Activated B cell treated with CpG ODN at 0.5 μM for 24 hours (primary cell): ENCODE results near the gene NUP85. TPM values are rescaled to one million over a fixed set of nuclear protein-coding genes. Genes with fewer than 3 reads are reported as not detected.
A peak's percentile ranks its signal among the peaks of the same experiment; 100 is the strongest.

Experiments
- ATAC-seq: fragments of 200-7000 bp; cut with Tn5 transposase; one replicate; pipeline ENCODE4 v1.10.0; 2021; ENCODE audit warnings: low read depth, mild to moderate bottlenecking, moderate library complexity
- CTCF ChIA-PET: fragments of 350-600 bp; sonication (Branson Sonifier 250); formaldehyde crosslinking; loops from one replicate; lab custom pipeline; 2021; ENCODE audit warnings: antibody characterized with exemption; lab: Charles Lee
- POLR2A ChIA-PET: fragments of 350-600 bp; sonication (Branson Sonifier 250); formaldehyde crosslinking; loops from one replicate; lab custom pipeline; 2021; ENCODE audit warnings: antibody characterized with exemption; lab: Charles Lee
- DNase-seq: peaks from one replicate; pipeline ENCODE4 v3.0.0; 2022
- H3K27ac Mint-ChIP-seq: one replicate; pipeline ENCODE4 v1.8.0; 2020; ENCODE audit warnings: mixed read lengths
- H3K27me3 Mint-ChIP-seq: one replicate; pipeline ENCODE4 v1.8.0; 2021; ENCODE audit warnings: mixed read lengths
- H3K36me3 Mint-ChIP-seq: one replicate; pipeline ENCODE4 v1.8.0; 2021; ENCODE audit warnings: low read depth, mixed read lengths
- H3K4me1 Mint-ChIP-seq: one replicate; pipeline ENCODE4 v1.8.0; 2021; ENCODE audit warnings: mixed read lengths
- H3K4me3 Mint-ChIP-seq: one replicate; pipeline ENCODE4 v1.8.0; 2020; ENCODE audit warnings: mild to moderate bottlenecking, mixed read lengths
- H3K9me3 Mint-ChIP-seq: one replicate; pipeline ENCODE4 v1.8.0; 2020; ENCODE audit warnings: mixed read lengths
- intact Hi-C: fragments of 100-400 bp; cut with micrococcal nuclease; formaldehyde crosslinking; loops from one replicate; pipeline ENCODE4 v1.15.1; 2024
- total RNA-seq: library from RNA; stranded (reverse); gene quantifications from 2 replicates; pipeline ENCODE4 v1.2.3, GENCODE V29; 2022
- TF ChIP-seq, protein P1 (sequence below): fragments of 200-600 bp; IDR thresholded peaks from one replicate; pipeline ENCODE4 v1.8.0; 2022; ENCODE audit warnings: antibody characterized with exemption, mild to moderate bottlenecking

The NUP85 gene
- total RNA-seq, 1 donor from 2014 or later: 103 TPM

GRCh38 chr17:75168998-75169397 lies 36.5 kb upstream of the NUP85 start:
- Mint-ChIP-seq H3K36me3 (peaks cover 58% of the 10 kb centered on the region), H3K4me3 (no peak overlapping the region), H3K27ac (no peak overlapping the region), H3K4me1 (peaks cover 8% of the 10 kb centered on the region), H3K9me3 (no peaks in the 10 kb centered on the region), H3K27me3 (no peaks in the 10 kb centered on the region)
- ATAC-seq: no peak
- TF ChIP-seq, protein P1, sequence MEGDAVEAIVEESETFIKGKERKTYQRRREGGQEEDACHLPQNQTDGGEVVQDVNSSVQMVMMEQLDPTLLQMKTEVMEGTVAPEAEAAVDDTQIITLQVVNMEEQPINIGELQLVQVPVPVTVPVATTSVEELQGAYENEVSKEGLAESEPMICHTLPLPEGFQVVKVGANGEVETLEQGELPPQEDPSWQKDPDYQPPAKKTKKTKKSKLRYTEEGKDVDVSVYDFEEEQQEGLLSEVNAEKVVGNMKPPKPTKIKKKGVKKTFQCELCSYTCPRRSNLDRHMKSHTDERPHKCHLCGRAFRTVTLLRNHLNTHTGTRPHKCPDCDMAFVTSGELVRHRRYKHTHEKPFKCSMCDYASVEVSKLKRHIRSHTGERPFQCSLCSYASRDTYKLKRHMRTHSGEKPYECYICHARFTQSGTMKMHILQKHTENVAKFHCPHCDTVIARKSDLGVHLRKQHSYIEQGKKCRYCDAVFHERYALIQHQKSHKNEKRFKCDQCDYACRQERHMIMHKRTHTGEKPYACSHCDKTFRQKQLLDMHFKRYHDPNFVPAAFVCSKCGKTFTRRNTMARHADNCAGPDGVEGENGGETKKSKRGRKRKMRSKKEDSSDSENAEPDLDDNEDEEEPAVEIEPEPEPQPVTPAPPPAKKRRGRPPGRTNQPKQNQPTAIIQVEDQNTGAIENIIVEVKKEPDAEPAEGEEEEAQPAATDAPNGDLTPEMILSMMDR: no peak
- ChIA-PET CTCF (interaction anchor here (0.6 to 8.6 kb wide), 2 partner anchors 45 to 55 kb away, joined by 3 to 192 read pairs; no protein-coding TSS in a partner anchor), POLR2A (interaction anchor here (0.6 to 1.1 kb wide), 6 partner anchors 14 to 1103 kb away, joined by 3 to 4 read pairs (median 4); partner anchors contain the start of gene JPT1)
- intact Hi-C loops: no loop called here
- DNase-seq: no peak

- H3K4me3 Mint-ChIP-seq: no peak overlapping the region
- POLR2A ChIA-PET: interaction anchor here (0.6 to 2.5 kb wide), 4 partner anchors 19 to 1573 kb away, joined by 4 to 9 read pairs (median 6); partner anchors contain the start of genes JPT1 and WBP2
- peak overlapping the region; percentile 46 for H3K27ac Mint-ChIP-seq
- no peaks in the 10 kb centered on the region for H3K27me3 Mint-ChIP-seq
- TF ChIP-seq, protein P1: no peak
- DNase-seq: no peak
- H3K4me1 Mint-ChIP-seq: peaks cover 16% of the 10 kb centered on the region
- intact Hi-C loops: no loop called here
- ATAC-seq: no peak
- CTCF ChIA-PET: interaction anchor here (1.1 to 8.6 kb wide), 3 partner anchors 28 to 59 kb away, joined by 3 to 192 read pairs (median 5); no protein-coding TSS in a partner anchor
- H3K36me3 Mint-ChIP-seq: peaks cover 61% of the 10 kb centered on the region
- no peaks in the 10 kb centered on the region for H3K9me3 Mint-ChIP-seq
Observed at GRCh38 chr17:75173526-75173925, 32.0 kb upstream of the NUP85 start.

- no peak overlapping the region for H3K4me3 Mint-ChIP-seq
- POLR2A ChIA-PET: interaction anchor here (2.5 kb wide), 1 partner anchor 21 kb away, joined by 8 read pairs; the partner anchor contains the start of gene JPT1
- ATAC-seq (no peak), DNase-seq (no peak)
- intact Hi-C loops: no loop called here
- peaks cover 21% of the 10 kb centered on the region for H3K4me1 Mint-ChIP-seq
- H3K27ac Mint-ChIP-seq: no peak overlapping the region
- peaks cover 71% of the 10 kb centered on the region for H3K36me3 Mint-ChIP-seq
- CTCF ChIA-PET: interaction anchor here (1.3 to 8.6 kb wide), 3 partner anchors 27 to 213 kb away, joined by 4 to 192 read pairs (median 5); no protein-coding TSS in a partner anchor
- no peaks in the 10 kb centered on the region for H3K9me3 Mint-ChIP-seq
- TF ChIP-seq, protein P1: no peak
- H3K27me3 Mint-ChIP-seq: no peaks in the 10 kb centered on the region
Observed at GRCh38 chr17:75174996-75175395, 30.5 kb upstream of the NUP85 start.

DNA sequence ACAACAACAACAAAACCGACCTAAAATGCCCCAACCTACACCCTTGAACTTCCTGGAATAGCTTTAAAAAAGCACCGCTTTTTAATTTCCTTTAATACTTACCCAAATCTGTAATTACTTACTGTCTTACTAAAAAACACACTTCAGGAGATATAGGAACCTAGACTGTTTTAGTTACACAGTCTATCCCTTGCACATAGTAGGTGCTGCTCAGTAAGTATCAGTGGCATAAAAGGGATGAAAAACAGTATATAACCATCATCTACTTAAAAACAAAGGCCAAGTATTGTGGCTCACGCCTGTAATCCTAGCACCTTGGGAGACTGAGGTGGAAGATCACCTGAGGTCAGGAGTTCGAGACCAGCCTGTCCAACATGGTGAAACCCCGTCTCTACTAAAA lies 28.9 kb upstream of the NUP85 start:
- no peaks in the 10 kb centered on the region for H3K27me3 Mint-ChIP-seq
- ChIA-PET CTCF (interaction anchor here (1.3 to 8.6 kb wide), 2 partner anchors 25 to 62 kb away, joined by 5 to 192 read pairs; no protein-coding TSS in a partner anchor), POLR2A (interaction anchor here (0.6 to 1.0 kb wide), 3 partner anchors 29 to 65 kb away, joined by 3 to 4 read pairs (median 3); partner anchors contain the start of gene NUP85)
- TF ChIP-seq, protein P1: no peak
- intact Hi-C loops: no loop called here
- DNase-seq (no peak), ATAC-seq (no peak)
- no peaks in the 10 kb centered on the region for H3K9me3 Mint-ChIP-seq
- no peak overlapping the region for H3K4me3 Mint-ChIP-seq
- H3K27ac Mint-ChIP-seq: no peak overlapping the region
- peaks cover 33% of the 10 kb centered on the region for H3K4me1 Mint-ChIP-seq
- H3K36me3 Mint-ChIP-seq: peaks cover 76% of the 10 kb centered on the region

DNA sequence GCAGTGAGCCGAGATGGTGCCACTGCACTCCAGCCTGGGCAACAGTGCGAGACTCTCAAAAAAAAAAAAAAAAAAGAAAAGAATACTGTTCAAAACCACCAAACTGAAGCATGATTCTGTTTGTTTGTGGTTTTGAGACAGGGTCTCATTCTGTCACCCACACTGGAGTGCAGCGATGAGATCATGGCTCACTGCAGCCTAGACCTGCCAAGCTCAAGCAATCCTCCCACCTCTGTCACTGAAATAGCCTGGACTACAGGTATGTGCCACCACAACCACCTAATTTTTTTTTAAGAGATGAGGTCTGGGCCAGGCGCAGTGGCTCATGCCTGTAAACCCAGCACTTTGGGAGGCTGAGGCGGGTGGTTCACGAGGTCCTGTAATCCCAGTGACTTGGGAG lies 27.0 kb upstream of the NUP85 start:
- DNase-seq (no peak), ATAC-seq (no peak)
- peaks cover 34% of the 10 kb centered on the region for H3K4me1 Mint-ChIP-seq
- H3K4me3 Mint-ChIP-seq: no peak overlapping the region
- intact Hi-C loops: no loop called here
- no peaks in the 10 kb centered on the region for H3K27me3 Mint-ChIP-seq
- no peak overlapping the region for H3K27ac Mint-ChIP-seq
- peaks cover 64% of the 10 kb centered on the region for H3K36me3 Mint-ChIP-seq
- POLR2A ChIA-PET: interaction anchor here (0.6 to 0.7 kb wide), 2 partner anchors 64 to 66 kb away, joined by 3 read pairs; no protein-coding TSS in a partner anchor
- H3K9me3 Mint-ChIP-seq: no peaks in the 10 kb centered on the region
- TF ChIP-seq, protein P1: no peak
- CTCF ChIA-PET: no interaction called here
